Muscle of leg (tissue), 11 donors: ENCODE measurements around the gene GPR35. TPM values are rescaled to one million over a fixed set of nuclear protein-coding genes. Genes with fewer than 3 reads are reported as not detected.

Experiments
- DNase-seq: peaks from one replicate; pipeline ENCODE4 v3.0.0; 2013
- H3K27ac ChIP-seq: one replicate; pipeline ENCODE4 v1.5.1; 2013; ENCODE audit warnings: mild to moderate bottlenecking, low read length, control low read depth
- H3K27me3 ChIP-seq: one replicate; pipeline ENCODE4 v1.6.1; 2013; ENCODE audit warnings: low read length; ENCODE audit not compliant: control insufficient read depth, insufficient read depth
- H3K36me3 ChIP-seq: one replicate; pipeline ENCODE4 v1.6.1; 2013; ENCODE audit warnings: low read length; ENCODE audit not compliant: control insufficient read depth, insufficient read depth
- H3K4me1 ChIP-seq: one replicate; pipeline ENCODE4 v1.6.1; 2013; ENCODE audit warnings: low read length; ENCODE audit not compliant: control insufficient read depth, insufficient read depth
- H3K4me3 ChIP-seq: one replicate; pipeline ENCODE4 v1.5.1; 2013; ENCODE audit warnings: low read length, control low read depth
- H3K9me3 ChIP-seq: replicated peaks from 2 replicates; pipeline ENCODE4 v1.6.1; 2013; ENCODE audit warnings: low read depth, low read length; ENCODE audit not compliant: control insufficient read depth
- WGBS: methylation state at CpG from one replicate; pipeline ENCODE4 v1.1.5; 2013; ENCODE audit warnings: missing lambda C conversion rate; ENCODE audit not compliant: insufficient coverage; 5-methylcytosine and 5-hydroxymethylcytosine counted together
- polyA plus RNA-seq, 8 donors: library from polyadenylated mRNA; unstranded; fragments of 120-200 nt; gene quantifications; one replicate each; pipeline versions ENCODE4 v1.2.1 to v1.2.3, GENCODE V29; 2013; ENCODE audit warnings: inconsistent platforms in 1 of 8, low replicate concordance in 1 of 8; ENCODE audit not compliant: insufficient read length in 8 of 8, insufficient read depth in 1 of 8
- total RNA-seq: library from RNA; stranded (reverse); fragments of 120-200 nt; gene quantifications from one replicate; pipeline ENCODE4 v1.2.4, GENCODE V29; 2013

The GPR35 gene
- total and polyA plus RNA-seq, 9 donors, result 0.75 to 5.1 (median 1.7) TPM

DNA sequence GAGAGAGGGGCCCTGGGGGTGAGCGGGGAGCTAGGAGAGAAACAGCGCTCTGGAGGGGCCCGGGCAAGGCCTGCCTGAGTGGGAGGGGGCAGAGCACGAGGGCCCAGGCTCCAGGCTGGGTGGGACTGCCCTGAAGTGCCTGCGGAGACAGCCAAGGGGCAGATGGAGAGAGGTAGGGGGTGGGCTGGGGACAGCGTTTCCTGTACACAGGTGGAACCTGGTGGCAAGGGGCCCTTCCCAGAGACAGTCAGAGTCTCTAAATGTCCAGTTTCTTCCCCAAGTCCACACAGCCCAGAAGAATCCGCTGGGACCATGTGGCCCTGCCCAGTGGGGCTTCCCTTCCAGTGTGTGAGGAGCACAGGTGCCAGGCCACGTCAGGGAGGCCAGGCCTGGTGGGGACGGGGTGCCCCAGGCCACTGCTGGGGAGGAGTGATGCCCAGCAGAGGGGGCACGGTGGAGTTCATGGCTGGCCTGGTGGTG, 1.7 kb upstream of the GPR35 start:
- WGBS, result 78% methylated on average over 8 of the region's 10 CpGs
- H3K36me3 ChIP-seq, result no peaks in the 10 kb centered on the region
- no peak overlapping the region for H3K4me3 ChIP-seq
- H3K4me1 ChIP-seq, result peaks cover 7% of the 10 kb centered on the region
- H3K27me3 ChIP-seq, result no peaks in the 10 kb centered on the region
- H3K27ac ChIP-seq, result no peak overlapping the region
- no peak for DNase-seq
- H3K9me3 ChIP-seq, result no peaks in the 10 kb centered on the region

GRCh38 chr2:240624011-240624949, 1.0 kb upstream of the GPR35 start:
- H3K36me3 ChIP-seq, result no peaks in the 10 kb centered on the region
- H3K4me1 ChIP-seq, result peaks cover 7% of the 10 kb centered on the region
- WGBS, result 52% methylated on average over 15 of the region's 24 CpGs
- no peak overlapping the region for H3K27ac ChIP-seq
- H3K9me3 ChIP-seq, result no peaks in the 10 kb centered on the region
- DNase-seq, result no peak
- H3K27me3 ChIP-seq, result no peaks in the 10 kb centered on the region
- no peak overlapping the region for H3K4me3 ChIP-seq

- H3K27me3 ChIP-seq, result no peaks in the 10 kb centered on the region
- H3K4me3 ChIP-seq, result no peak overlapping the region
- WGBS, result 27% methylated on average over 16 of the region's 21 CpGs
- no peaks in the 10 kb centered on the region for H3K36me3 ChIP-seq
- H3K27ac ChIP-seq, result no peak overlapping the region
- peaks cover 7% of the 10 kb centered on the region for H3K4me1 ChIP-seq
- peak; percentile 51 for DNase-seq
- no peaks in the 10 kb centered on the region for H3K9me3 ChIP-seq
Measured at GRCh38 chr2:240626531-240627300, 1.4 kb downstream of the GPR35 start.

- Histone ChIP-seq H3K27ac (no peak overlapping the region), H3K9me3 (no peaks in the 10 kb centered on the region), H3K4me1 (peaks cover 7% of the 10 kb centered on the region), H3K36me3 (no peaks in the 10 kb centered on the region), H3K27me3 (no peaks in the 10 kb centered on the region), H3K4me3 (no peak overlapping the region)
- 81% methylated on average over 9 of the region's 17 CpGs for WGBS
- DNase-seq, result no peak
Measured at GRCh38 chr2:240627736-240628506, 2.6 kb downstream of the GPR35 start.

DNA sequence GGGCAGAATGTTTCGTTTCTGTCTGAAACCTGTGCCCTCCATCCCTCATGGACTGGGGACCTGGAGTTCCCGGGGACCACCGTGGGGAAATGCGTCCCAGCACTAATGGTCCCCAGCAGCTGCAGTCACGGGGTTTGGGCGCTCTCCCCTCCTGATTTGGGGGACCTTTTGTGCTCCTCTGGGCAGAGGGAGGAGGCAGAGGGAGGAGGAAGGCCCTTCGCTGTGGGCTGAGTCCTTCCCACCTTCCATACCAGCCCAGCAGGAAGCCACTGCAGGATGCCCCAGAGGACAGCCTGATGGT, 3.2 kb downstream of the GPR35 start:
- Histone ChIP-seq H3K4me1 (peaks cover 7% of the 10 kb centered on the region), H3K27ac (no peak overlapping the region), H3K36me3 (no peaks in the 10 kb centered on the region), H3K9me3 (no peaks in the 10 kb centered on the region), H3K4me3 (no peak overlapping the region), H3K27me3 (no peaks in the 10 kb centered on the region)
- 63% methylated on average over 6 of the region's 7 CpGs for WGBS
- DNase-seq, result no peak

DNA sequence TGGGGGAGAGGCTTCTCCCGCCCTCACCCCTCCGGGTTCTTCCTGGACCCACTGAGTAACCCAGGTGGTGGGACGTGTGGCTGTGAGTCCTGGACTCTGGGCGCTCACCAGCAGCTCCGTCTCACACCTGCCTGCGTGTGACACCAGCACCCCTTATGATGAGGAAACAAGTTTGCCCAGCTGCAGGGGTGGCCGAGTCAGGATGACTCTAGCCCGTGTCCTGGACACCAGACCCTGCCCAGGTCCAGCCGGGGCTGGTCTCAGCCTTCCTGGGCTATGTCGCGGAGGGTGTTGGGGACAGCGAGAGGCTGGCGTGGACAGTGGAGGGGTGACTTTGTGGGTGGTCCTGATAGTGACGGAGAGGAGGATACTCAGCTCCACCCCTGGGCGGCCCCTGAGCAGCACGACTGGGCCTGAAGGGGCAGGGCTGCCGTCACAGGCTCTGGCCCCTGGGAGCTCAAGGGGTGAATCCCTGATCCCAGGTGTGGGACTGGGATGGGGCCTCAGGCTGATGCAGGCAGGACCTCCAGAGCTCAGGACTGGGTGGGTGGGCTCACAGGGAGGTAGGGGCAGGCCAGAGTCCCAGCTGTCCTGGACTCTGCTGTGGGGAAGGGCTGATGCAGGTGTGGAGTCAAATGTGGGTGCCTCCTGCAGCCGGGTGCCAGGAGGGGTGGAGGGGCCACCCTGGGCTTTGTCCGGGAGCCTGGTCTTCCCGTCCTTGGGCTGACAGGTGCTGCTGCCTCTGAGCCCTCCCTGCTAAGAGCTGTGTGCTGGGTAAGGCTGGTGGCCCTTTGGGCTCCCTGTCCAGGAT, 3.7 kb downstream of the GPR35 start:
- H3K27me3 ChIP-seq, result no peaks in the 10 kb centered on the region
- 58% methylated on average over 18 of the region's 20 CpGs for WGBS
- no peaks in the 10 kb centered on the region for H3K36me3 ChIP-seq
- no peak overlapping the region for H3K4me3 ChIP-seq
- DNase-seq, result no peak
- peaks cover 4% of the 10 kb centered on the region for H3K9me3 ChIP-seq
- H3K27ac ChIP-seq, result no peak overlapping the region
- peaks cover 7% of the 10 kb centered on the region for H3K4me1 ChIP-seq

DNA sequence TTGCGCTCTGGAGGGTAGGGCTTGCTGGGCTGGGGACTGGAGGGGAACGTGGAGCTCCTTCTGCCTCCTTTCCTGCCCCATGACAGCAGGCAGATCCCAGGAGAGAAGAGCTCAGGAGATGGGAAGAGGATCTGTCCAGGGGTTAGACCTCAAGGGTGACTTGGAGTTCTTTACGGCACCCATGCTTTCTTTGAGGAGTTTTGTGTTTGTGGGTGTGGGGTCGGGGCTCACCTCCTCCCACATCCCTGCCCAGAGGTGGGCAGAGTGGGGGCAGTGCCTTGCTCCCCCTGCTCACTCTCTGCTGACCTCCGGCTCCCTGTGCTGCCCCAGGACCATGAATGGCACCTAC, 4.3 kb downstream of the GPR35 start:
- WGBS, result 90% methylated on average over 2 of the region's 5 CpGs
- H3K27ac ChIP-seq, result no peak overlapping the region

GRCh38 chr2:240629968-240630770, 4.9 kb downstream of the GPR35 start:
- WGBS, result 93% methylated on average over 50 of the region's 50 CpGs
- Histone ChIP-seq H3K27ac (no peak overlapping the region), H3K4me3 (no peak overlapping the region), H3K36me3 (no peaks in the 10 kb centered on the region), H3K9me3 (peaks cover 4% of the 10 kb centered on the region), H3K27me3 (no peaks in the 10 kb centered on the region), H3K4me1 (peaks cover 7% of the 10 kb centered on the region)
- no peak for DNase-seq

More for the DNA sequence above, 4.3 kb downstream of the GPR35 start:
- Histone ChIP-seq H3K4me1 (peaks cover 7% of the 10 kb centered on the region), H3K4me3 (no peak overlapping the region), H3K9me3 (peaks cover 4% of the 10 kb centered on the region), H3K36me3 (no peaks in the 10 kb centered on the region), H3K27me3 (no peaks in the 10 kb centered on the region)
- DNase-seq, result no peak
